ENCODE data around the gene IL4. TPM values are rescaled to one million over a fixed set of nuclear protein-coding genes. Genes with fewer than 3 reads are reported as not detected.

The IL4 gene
- total and polyA plus RNA-seq, 9 of the 15 experiments (the other 6 are each of a cell fraction or from before 2014, with no cell fraction given), result 0.22 to 0.62 TPM; not detected in 7

- no peak for DNase-seq (ENCODE audit: extremely low read depth in 1 of 4, low spot score in 3 of 4)
- BruUV-seq (replicated peaks), result no TSS peak
- CTCF ChIA-PET (ENCODE audit: low intra/inter-chr PET ratio), result no interaction called here
Measured at GRCh38 chr5:132684922-132685720, 11.3 kb downstream of the IL4 start.

GRCh38 chr5:132686193-132686592, 12.4 kb downstream of the IL4 start:
- no peak overlapping the region for H3K4me3 ChIP-seq
- peaks cover 7 to 34% of the 10 kb centered on the region in 2 experiments for H3K4me1 ChIP-seq (replicated peaks in 1 of 2; ENCODE audit: control insufficient read depth in 2 of 2, insufficient read depth in 2 of 2, low read length in 2 of 2)
- no peak for FAIRE-seq
- no peaks in the 10 kb centered on the region for H3K27me3 ChIP-seq (ENCODE audit: control insufficient read depth in 2 of 2, insufficient read depth in 2 of 2, low read length in 2 of 2)
- H3K27ac ChIP-seq (ENCODE audit: extremely low read depth, low read depth, low read length), result no peak overlapping the region
- ATAC-seq, result no peak
- whole genome bisulfite sequencing (ENCODE audit: insufficient coverage, low coverage, missing lambda C conversion rate), result 92% methylated on average over 3 of the region's 3 CpGs
- no peak overlapping the region for H3K9ac ChIP-seq (ENCODE audit: insufficient read depth in 1 of 2, low read depth in 2 of 2, low read length in 2 of 2)
- in situ Hi-C loops (cut with MboI), result no loop called here
- H4K20me1 ChIP-seq (replicated peaks; ENCODE audit: control insufficient read depth, insufficient read depth, low read length), result no peaks in the 10 kb centered on the region
- ChIA-PET POLR2A (interaction anchor here (1.2 to 1.4 kb wide), 3 partner anchors 11 to 23 kb away, joined by 4 to 6 read pairs (median 5); no protein-coding TSS in a partner anchor), CTCF (ENCODE audit: low intra/inter-chr PET ratio) (no interaction called here)
- no peaks in the 10 kb centered on the region for H3K9me1 ChIP-seq (ENCODE audit: control insufficient read depth, insufficient read depth, low read length)
- no peak for DNase-seq (ENCODE audit: extremely low read depth in 1 of 4, low spot score in 3 of 4)
- H3K4me2 ChIP-seq (ENCODE audit: insufficient read depth, low read length), result no peak overlapping the region
- no TSS peak for BruUV-seq (replicated peaks)
- no peaks in the 10 kb centered on the region for H3K79me2 ChIP-seq (ENCODE audit: control insufficient read depth, insufficient read depth, low read length)
- intact Hi-C loops (cut with micrococcal nuclease), result no loop called here
- no peak overlapping the region for H2AFZ ChIP-seq (ENCODE audit: low read depth, low read length)
- no peaks in the 10 kb centered on the region for H3K36me3 ChIP-seq (ENCODE audit: control insufficient read depth, insufficient read depth, low read length)
- no peaks in the 10 kb centered on the region for H3K9me3 ChIP-seq (replicated peaks; ENCODE audit: control insufficient read depth, insufficient read depth, low read depth, low read length)
- no peak for TF ChIP-seq ZNF584 (CRISPR knock-in tag; IDR thresholded peaks at IDR 0.05; ENCODE audit: low read depth)
- TF ChIP-seq THAP12 (CRISPR knock-in tag; IDR thresholded peaks at IDR 0.05), result no peak
- TF ChIP-seq FOXK2 (conservative IDR thresholded peaks at IDR 0.05 in 1 of 2, IDR thresholded peaks at IDR 0.05 in 1 of 2; ENCODE audit: low read depth in 2 of 2), result no peak
- no peak for TF ChIP-seq JUNB (CRISPR knock-in tag; conservative IDR thresholded peaks at IDR 0.05)
- no peak for TF ChIP-seq ZNF436 (CRISPR knock-in tag; IDR thresholded peaks at IDR 0.05)
- TF ChIP-seq MCM2 (IDR thresholded peaks at IDR 0.05; ENCODE audit: low read depth), result no peak
- TF ChIP-seq CHD4 (IDR thresholded peaks at IDR 0.05; ENCODE audit: insufficient read depth, insufficient replicate concordance, low read depth, low read length, poor library complexity, severe bottlenecking), result no peak
- TF ChIP-seq BMI1 (IDR thresholded peaks at IDR 0.05; ENCODE audit: low read length), result no peak

More at GRCh38 chr5:132684922-132685720, 11.3 kb downstream of the IL4 start:
- Histone ChIP-seq H4K20me1 (replicated peaks; ENCODE audit: control insufficient read depth, insufficient read depth, low read length) (no peaks in the 10 kb centered on the region), H3K36me3 (ENCODE audit: control insufficient read depth, insufficient read depth, low read length) (no peaks in the 10 kb centered on the region), H3K27ac (ENCODE audit: extremely low read depth, low read depth, low read length) (no peak overlapping the region), H2AFZ (ENCODE audit: low read depth, low read length) (no peak overlapping the region), H3K4me2 (ENCODE audit: insufficient read depth, low read length) (0 out of 2 replicates have a peak overlapping the region, but pooled peaks have one; percentile 21), H3K9me1 (ENCODE audit: control insufficient read depth, insufficient read depth, low read length) (no peaks in the 10 kb centered on the region), H3K4me1 (replicated peaks in 1 of 2; ENCODE audit: control insufficient read depth in 2 of 2, insufficient read depth in 2 of 2, low read length in 2 of 2) (peaks cover 7 to 42% of the 10 kb centered on the region in 2 experiments), H3K9ac (ENCODE audit: insufficient read depth in 1 of 2, low read depth in 2 of 2, low read length in 2 of 2) (no peak overlapping the region), H3K27me3 (ENCODE audit: control insufficient read depth in 2 of 2, insufficient read depth in 2 of 2, low read length in 2 of 2) (no peaks in the 10 kb centered on the region), H3K9me3 (replicated peaks; ENCODE audit: control insufficient read depth, insufficient read depth, low read depth, low read length) (no peaks in the 10 kb centered on the region), H3K79me2 (ENCODE audit: control insufficient read depth, insufficient read depth, low read length) (no peaks in the 10 kb centered on the region), H3K4me3 (no peak overlapping the region)
- 69% methylated on average over 9 of the region's 12 CpGs for WGBS (ENCODE audit: insufficient coverage, low coverage, missing lambda C conversion rate)
- ATAC-seq, result no peak
- POLR2A ChIA-PET, result interaction anchor here (0.8 to 1.6 kb wide), 2 partner anchors 10 to 13 kb away, joined by 3 to 5 read pairs; no protein-coding TSS in a partner anchor
- no peak for FAIRE-seq
- TF ChIP-seq CEBPB (tag; IDR thresholded peaks at IDR 0.05) (peak; percentile 16; the same call in 1 of the 2 replicates), TCF3 (CRISPR knock-in tag; IDR thresholded peaks at IDR 0.05) (no peak)
- intact Hi-C loops (cut with micrococcal nuclease), result no loop called here
- in situ Hi-C loops (cut with MboI), result no loop called here

All from K562 (cell line).